HG02938 (cell line): ENCODE data around the gene RUNX1.

Experiments used
- ATAC-seq: cut with Tn5 transposase; IDR thresholded peaks from one replicate; pipeline ENCODE4 v1.9.1; 2021; ENCODE audit warnings: mild to moderate bottlenecking, moderate library complexity; ENCODE audit not compliant: unreplicated experiment

Gene RUNX1

GRCh38 chr21:34797921-34798535 is 251.1 kb downstream of the RUNX1 start:
- no peak for ATAC-seq

GRCh38 chr21:34797201-34797525 is 251.9 kb downstream of the RUNX1 start:
- no peak for ATAC-seq

GRCh38 chr21:34796518-34797200 is 252.4 kb downstream of the RUNX1 start:
- no peak for ATAC-seq

GRCh38 chr21:34795548-34796180 is 253.4 kb downstream of the RUNX1 start:
- no peak for ATAC-seq

GRCh38 chr21:34795175-34795547 is 253.9 kb downstream of the RUNX1 start:
- no peak for ATAC-seq

GRCh38 chr21:34794686-34795085 is 254.4 kb downstream of the RUNX1 start:
- ATAC-seq: no peak

GRCh38 chr21:34793471-34793870 is 255.6 kb downstream of the RUNX1 start:
- no peak for ATAC-seq

GRCh38 chr21:34792504-34793089 is 256.5 kb downstream of the RUNX1 start:
- ATAC-seq: no peak

GRCh38 chr21:34791776-34792503 is 257.2 kb downstream of the RUNX1 start:
- no peak for ATAC-seq

- ATAC-seq: no peak
Observed at GRCh38 chr21:34790834-34791233, 258.3 kb downstream of the RUNX1 start.

- ATAC-seq: no peak
Observed at GRCh38 chr21:34790341-34790740, 258.8 kb downstream of the RUNX1 start.

- no peak for ATAC-seq
Observed at GRCh38 chr21:34788879-34789278, 260.2 kb downstream of the RUNX1 start.

- no peak for ATAC-seq
Observed at GRCh38 chr21:34783815-34784214, 265.3 kb downstream of the RUNX1 start.

- no peak for ATAC-seq
Observed at GRCh38 chr21:34782506-34783360, 266.4 kb downstream of the RUNX1 start.

GRCh38 chr21:34781526-34781925 is 267.6 kb downstream of the RUNX1 start:
- no peak for ATAC-seq

- ATAC-seq: no peak
Observed at GRCh38 chr21:34779860-34780259, 269.2 kb downstream of the RUNX1 start.

GRCh38 chr21:34775793-34776192 is 273.3 kb downstream of the RUNX1 start:
- ATAC-seq: no peak

GRCh38 chr21:34774750-34775149 is 274.4 kb downstream of the RUNX1 start:
- ATAC-seq: no peak

GRCh38 chr21:34771512-34772028 is 277.5 kb downstream of the RUNX1 start:
- no peak for ATAC-seq

GRCh38 chr21:34770576-34770975 is 278.5 kb downstream of the RUNX1 start:
- no peak for ATAC-seq
